ENCODE data around the gene SLC8A1.

Gene SLC8A1

GRCh38 chr2:40127146-40127545 lies 324.7 kb downstream of the SLC8A1 start:
- TF ChIP-seq FOXP2 (optimal IDR thresholded peaks at IDR 0.05; ENCODE audit: control extremely low read depth, extremely low read length, insufficient read depth) (no peak), EZH2 (IDR thresholded peaks at IDR 0.05) (no peak), POLR2AphosphoS5 (IDR thresholded peaks at IDR 0.05; ENCODE audit: borderline replicate concordance, low read depth, low read length) (no peak)
- H3K9ac ChIP-seq (ENCODE audit: insufficient read length): no peak overlapping the region
- no peak for DNase-seq (ENCODE audit: low read depth, low spot score)

GRCh38 chr2:40126006-40126405 lies 325.9 kb downstream of the SLC8A1 start:
- TF ChIP-seq EZH2 (IDR thresholded peaks at IDR 0.05) (no peak), FOXP2 (optimal IDR thresholded peaks at IDR 0.05; ENCODE audit: control extremely low read depth, extremely low read length, insufficient read depth) (no peak), POLR2AphosphoS5 (IDR thresholded peaks at IDR 0.05; ENCODE audit: borderline replicate concordance, low read depth, low read length) (no peak)
- Histone ChIP-seq H3K4me3 (no peak overlapping the region), H3K9me3 (ENCODE audit: low read depth, low read length) (no peaks in the 10 kb centered on the region), H3K27ac (no peak overlapping the region), H3K36me3 (ENCODE audit: insufficient read depth, low read length) (no peaks in the 10 kb centered on the region), H3K9ac (ENCODE audit: insufficient read length) (no peak overlapping the region)
- DNase-seq (ENCODE audit: low read depth, low spot score): no peak

More at GRCh38 chr2:40127146-40127545, 324.7 kb downstream of the SLC8A1 start:
- Histone ChIP-seq H3K27ac (no peak overlapping the region), H3K4me3 (no peak overlapping the region), H3K9me3 (ENCODE audit: low read depth, low read length) (no peaks in the 10 kb centered on the region), H3K36me3 (ENCODE audit: insufficient read depth, low read length) (no peaks in the 10 kb centered on the region)

GRCh38 chr2:40123746-40124145 lies 328.1 kb downstream of the SLC8A1 start:
- no peak overlapping the region for H3K27ac ChIP-seq
- no peak for DNase-seq (ENCODE audit: low read depth, low spot score)
- H3K9ac ChIP-seq (ENCODE audit: insufficient read length): no peak overlapping the region
- H3K36me3 ChIP-seq (ENCODE audit: insufficient read depth, low read length): no peaks in the 10 kb centered on the region
- no peak overlapping the region for H3K4me3 ChIP-seq
- TF ChIP-seq POLR2AphosphoS5 (IDR thresholded peaks at IDR 0.05; ENCODE audit: borderline replicate concordance, low read depth, low read length): no peak
- no peak for TF ChIP-seq FOXP2 (optimal IDR thresholded peaks at IDR 0.05; ENCODE audit: control extremely low read depth, extremely low read length, insufficient read depth)
- no peaks in the 10 kb centered on the region for H3K9me3 ChIP-seq (ENCODE audit: low read depth, low read length)

- Histone ChIP-seq H3K4me3 (no peak overlapping the region), H3K9me3 (ENCODE audit: low read depth, low read length) (no peaks in the 10 kb centered on the region), H3K36me3 (ENCODE audit: insufficient read depth, low read length) (no peaks in the 10 kb centered on the region), H3K9ac (ENCODE audit: insufficient read length) (no peak overlapping the region), H3K27ac (no peak overlapping the region)
- no peak for DNase-seq (ENCODE audit: low read depth, low spot score)
- no peak for TF ChIP-seq POLR2AphosphoS5 (IDR thresholded peaks at IDR 0.05; ENCODE audit: borderline replicate concordance, low read depth, low read length)
- no peak for TF ChIP-seq FOXP2 (optimal IDR thresholded peaks at IDR 0.05; ENCODE audit: control extremely low read depth, extremely low read length, insufficient read depth)
- no peak for TF ChIP-seq EZH2 (IDR thresholded peaks at IDR 0.05)
Measured at GRCh38 chr2:40123326-40123725, 328.6 kb downstream of the SLC8A1 start.

GRCh38 chr2:40120957-40121356 lies 330.9 kb downstream of the SLC8A1 start:
- Histone ChIP-seq H3K4me3 (no peak overlapping the region), H3K27ac (no peak overlapping the region), H3K9me3 (ENCODE audit: low read depth, low read length) (no peaks in the 10 kb centered on the region), H3K36me3 (ENCODE audit: insufficient read depth, low read length) (no peaks in the 10 kb centered on the region), H3K9ac (ENCODE audit: insufficient read length) (no peak overlapping the region)
- no peak for TF ChIP-seq FOXP2 (optimal IDR thresholded peaks at IDR 0.05; ENCODE audit: control extremely low read depth, extremely low read length, insufficient read depth)
- TF ChIP-seq POLR2AphosphoS5 (IDR thresholded peaks at IDR 0.05; ENCODE audit: borderline replicate concordance, low read depth, low read length): no peak
- TF ChIP-seq EZH2 (IDR thresholded peaks at IDR 0.05): no peak
- no peak for DNase-seq (ENCODE audit: low read depth, low spot score)

GRCh38 chr2:40120026-40120425 lies 331.9 kb downstream of the SLC8A1 start:
- no peak for TF ChIP-seq POLR2AphosphoS5 (IDR thresholded peaks at IDR 0.05; ENCODE audit: borderline replicate concordance, low read depth, low read length)
- no peak for TF ChIP-seq FOXP2 (optimal IDR thresholded peaks at IDR 0.05; ENCODE audit: control extremely low read depth, extremely low read length, insufficient read depth)
- no peak for TF ChIP-seq EZH2 (IDR thresholded peaks at IDR 0.05)
- no peaks in the 10 kb centered on the region for H3K36me3 ChIP-seq (ENCODE audit: insufficient read depth, low read length)
- H3K27ac ChIP-seq: no peak overlapping the region
- H3K4me3 ChIP-seq: no peak overlapping the region
- H3K9ac ChIP-seq (ENCODE audit: insufficient read length): no peak overlapping the region
- no peaks in the 10 kb centered on the region for H3K9me3 ChIP-seq (ENCODE audit: low read depth, low read length)
- no peak for DNase-seq (ENCODE audit: low read depth, low spot score)

GRCh38 chr2:40118622-40119021 lies 333.3 kb downstream of the SLC8A1 start:
- Histone ChIP-seq H3K9ac (ENCODE audit: insufficient read length) (no peak overlapping the region), H3K27ac (no peak overlapping the region), H3K4me3 (no peak overlapping the region), H3K9me3 (ENCODE audit: low read depth, low read length) (no peaks in the 10 kb centered on the region), H3K36me3 (ENCODE audit: insufficient read depth, low read length) (no peaks in the 10 kb centered on the region)
- DNase-seq (ENCODE audit: low read depth, low spot score): no peak
- no peak for TF ChIP-seq POLR2AphosphoS5 (IDR thresholded peaks at IDR 0.05; ENCODE audit: borderline replicate concordance, low read depth, low read length)
- no peak for TF ChIP-seq FOXP2 (optimal IDR thresholded peaks at IDR 0.05; ENCODE audit: control extremely low read depth, extremely low read length, insufficient read depth)
- no peak for TF ChIP-seq EZH2 (IDR thresholded peaks at IDR 0.05)

- H3K9ac ChIP-seq (ENCODE audit: insufficient read length): no peak overlapping the region
- H3K36me3 ChIP-seq (ENCODE audit: insufficient read depth, low read length): no peaks in the 10 kb centered on the region
- TF ChIP-seq FOXP2 (optimal IDR thresholded peaks at IDR 0.05; ENCODE audit: control extremely low read depth, extremely low read length, insufficient read depth) (no peak), EZH2 (IDR thresholded peaks at IDR 0.05) (no peak), POLR2AphosphoS5 (IDR thresholded peaks at IDR 0.05; ENCODE audit: borderline replicate concordance, low read depth, low read length) (no peak)
- H3K9me3 ChIP-seq (ENCODE audit: low read depth, low read length): no peaks in the 10 kb centered on the region
- H3K4me3 ChIP-seq: no peak overlapping the region
- no peak overlapping the region for H3K27ac ChIP-seq
- DNase-seq (ENCODE audit: low read depth, low spot score): no peak
Measured at GRCh38 chr2:40115894-40116293, 336.0 kb downstream of the SLC8A1 start.

- no peak for DNase-seq (ENCODE audit: low read depth, low spot score)
- no peak for TF ChIP-seq POLR2AphosphoS5 (IDR thresholded peaks at IDR 0.05; ENCODE audit: borderline replicate concordance, low read depth, low read length)
- Histone ChIP-seq H3K9ac (ENCODE audit: insufficient read length) (no peak overlapping the region), H3K27ac (no peak overlapping the region), H3K36me3 (ENCODE audit: insufficient read depth, low read length) (no peaks in the 10 kb centered on the region), H3K4me3 (no peak overlapping the region), H3K9me3 (ENCODE audit: low read depth, low read length) (no peaks in the 10 kb centered on the region)
Measured at GRCh38 chr2:40115348-40115747, 336.5 kb downstream of the SLC8A1 start.
